CD14-positive monocyte (primary cell): ENCODE data around the gene C12orf56. TPM values are rescaled to one million over a fixed set of nuclear protein-coding genes. Genes with fewer than 3 reads are reported as not detected.

Experiments used
- DNase-seq, 3 donors: peaks; one replicate each; pipeline ENCODE4 v3.0.0-alpha.2; 2011 to 2022
- H2AFZ ChIP-seq: 2 replicates; pipeline ENCODE4 v1.6.0; 2012; ENCODE audit warnings: mild to moderate bottlenecking, low read depth, low read length, inconsistent platforms; ENCODE audit not compliant: insufficient read depth, poor library complexity, severe bottlenecking
- H3K27ac ChIP-seq, 2 donors: 1 replicate in 1 of 2; 2 replicates in 1 of 2; pipeline ENCODE4 v1.5.1; 2012 to 2013; ENCODE audit warnings: low read length in 2 of 2, control low read depth in 1 of 2, inconsistent platforms in 1 of 2, low read depth in 1 of 2, mild to moderate bottlenecking in 1 of 2
- H3K27me3 ChIP-seq, 2 donors: one replicate each; pipeline versions ENCODE4 v1.6.0 to v1.6.1; 2011 to 2013; ENCODE audit warnings: low read length in 2 of 2; ENCODE audit not compliant: control insufficient read depth in 2 of 2, insufficient read depth in 2 of 2
- H3K36me3 ChIP-seq, 2 donors: replicated peaks in 1 of 2; 1 replicate in 1 of 2; 2 replicates in 1 of 2; pipeline versions ENCODE4 v1.5.1 to v1.6.1; 2012 to 2013; ENCODE audit warnings: low read length in 2 of 2, control low read depth in 1 of 2, inconsistent platforms in 1 of 2, mild to moderate bottlenecking in 1 of 2; ENCODE audit not compliant: insufficient read depth in 2 of 2, control insufficient read depth in 1 of 2
- H3K4me1 ChIP-seq, 2 donors: 1 replicate in 1 of 2; 2 replicates in 1 of 2; pipeline versions ENCODE4 v1.5.1 to v1.6.1; 2012 to 2013; ENCODE audit warnings: low read length in 2 of 2, control low read depth in 1 of 2, inconsistent platforms in 1 of 2, mild to moderate bottlenecking in 1 of 2, moderate library complexity in 1 of 2; ENCODE audit not compliant: insufficient read depth in 2 of 2, control insufficient read depth in 1 of 2
- H3K4me2 ChIP-seq: replicated peaks from 2 replicates; pipeline ENCODE3; 2012; ENCODE audit warnings: low read length, moderate library complexity, mild to moderate bottlenecking; ENCODE audit not compliant: poor library complexity, severe bottlenecking; ENCODE audit errors: extremely low read depth
- H3K4me3 ChIP-seq, 3 experiments: fragments of 200-600 bp in 1 of 3; sonication (generic) in 1 of 3; replicated peaks in 1 of 3; 1 replicate in 2 of 3; 2 replicates in 1 of 3; pipeline ENCODE4 v1.5.1; 2011 to 2013; ENCODE audit warnings: low read length in 3 of 3, mild to moderate bottlenecking in 3 of 3, control low read depth in 2 of 3, low read depth in 2 of 3, inconsistent platforms in 1 of 3, moderate library complexity in 1 of 3
- H3K79me2 ChIP-seq: 2 replicates; pipeline ENCODE4 v1.6.0; 2012; ENCODE audit warnings: mild to moderate bottlenecking, control low read depth, inconsistent platforms, low read length, moderate library complexity; ENCODE audit not compliant: insufficient read depth
- H3K9ac ChIP-seq: 2 replicates; pipeline ENCODE4 v1.6.0; 2017; ENCODE audit warnings: low read length, mild to moderate bottlenecking; ENCODE audit not compliant: insufficient read depth, poor library complexity, severe bottlenecking
- H3K9me3 ChIP-seq, 2 donors: replicated peaks in 1 of 2; 1 replicate in 1 of 2; 2 replicates in 1 of 2; pipeline versions ENCODE4 v1.5.1 to v1.6.1; 2012 to 2013; ENCODE audit warnings: low read length in 2 of 2, control low read depth in 1 of 2; ENCODE audit not compliant: control insufficient read depth in 1 of 2, insufficient read depth in 1 of 2
- H4K20me1 ChIP-seq: 2 replicates; pipeline ENCODE4 v1.6.0; 2012; ENCODE audit warnings: mild to moderate bottlenecking, low read length, control low read depth, moderate library complexity; ENCODE audit not compliant: insufficient read depth
- H3K27ac Mint-ChIP-seq, 7 donors: one replicate each; pipeline ENCODE4 v1.8.0; 2020; ENCODE audit warnings: mild to moderate bottlenecking in 7 of 7, mixed read lengths in 7 of 7, moderate library complexity in 6 of 7, inconsistent platforms in 2 of 7
- H3K27me3 Mint-ChIP-seq, 3 donors: one replicate each; pipeline ENCODE4 v1.8.0; 2021 to 2022; ENCODE audit warnings: low read depth in 3 of 3, mild to moderate bottlenecking in 3 of 3, mixed read lengths in 3 of 3, moderate library complexity in 3 of 3, inconsistent platforms in 1 of 3
- H3K36me3 Mint-ChIP-seq, 2 donors: one replicate each; pipeline ENCODE4 v1.8.0; 2020; ENCODE audit warnings: mixed read lengths in 2 of 2, inconsistent platforms in 1 of 2, mild to moderate bottlenecking in 1 of 2
- H3K4me1 Mint-ChIP-seq: one replicate; pipeline ENCODE4 v1.8.0; 2020; ENCODE audit warnings: mild to moderate bottlenecking, mixed read lengths
- H3K4me3 Mint-ChIP-seq, 2 donors: one replicate each; pipeline ENCODE4 v1.8.0; 2020; ENCODE audit warnings: mild to moderate bottlenecking in 2 of 2, mixed read lengths in 2 of 2, moderate library complexity in 1 of 2
- H3K9me3 Mint-ChIP-seq, 7 donors: one replicate each; pipeline ENCODE4 v1.8.0; 2020 to 2022; ENCODE audit warnings: mixed read lengths in 7 of 7, mild to moderate bottlenecking in 6 of 7, moderate library complexity in 6 of 7, inconsistent platforms in 2 of 7
- WGBS: methylation state at CpG from one replicate; pipeline ENCODE4 v1.1.5; 2013; ENCODE audit warnings: missing lambda C conversion rate; ENCODE audit not compliant: insufficient coverage; 5-methylcytosine and 5-hydroxymethylcytosine counted together
- intact Hi-C, 2 donors: fragments of 100-400 bp; cut with micrococcal nuclease; formaldehyde crosslinking; loops; one replicate each; pipeline versions ENCODE4 v1.15.0 to v1.15.1; 2023
- polyA plus RNA-seq, 3 donors: library from polyadenylated mRNA; depleted of rRNA in 1 of 3; unstranded in 2 of 3; stranded (reverse) in 1 of 3; fragments of 300-500 nt in 2 of 3; fragments of >200 nt in 1 of 3; fragmentation: Illumina TruSeq in 2 of 3; gene quantifications; 1 replicate in 2 of 3; 2 replicates in 1 of 3; pipeline ENCODE4 v1.2.3, GENCODE V29; 2012 to 2021
- TF ChIP-seq, protein P1 (sequence below): fragments of 200-600 bp; IDR thresholded peaks from one replicate; pipeline ENCODE4 v1.8.0; 2022; ENCODE audit warnings: antibody characterized with exemption, mild to moderate bottlenecking

The C12orf56 gene
- polyA plus RNA-seq, 3 donors = not detected

DNA sequence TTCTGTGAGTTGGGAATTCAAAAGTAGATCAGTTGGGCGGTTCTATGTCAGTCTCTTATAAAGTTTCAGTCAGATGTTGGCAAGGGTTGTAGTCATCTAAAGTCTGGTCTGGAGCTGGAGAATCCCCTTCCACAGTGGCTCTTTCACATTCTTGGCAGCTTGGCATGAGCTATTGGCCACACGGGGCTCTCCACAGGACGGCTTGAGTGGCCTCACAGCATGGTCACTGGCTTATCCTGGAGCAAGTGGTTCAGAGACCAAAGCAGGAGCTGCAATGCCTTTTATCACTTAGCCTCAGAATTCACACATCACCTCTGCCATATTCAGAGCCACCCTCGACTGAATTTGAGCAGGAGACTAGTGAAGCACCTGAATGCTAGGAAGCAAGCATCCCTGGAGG, 161.3 kb downstream of the C12orf56 start:
- H3K36me3 ChIP-seq = no peaks in the 10 kb centered on the region
- WGBS = 100% methylated on average over 1 of the region's 4 CpGs
- Mint-ChIP-seq H3K9me3 (no peaks in the 10 kb centered on the region), H3K4me1 (peaks cover 5% of the 10 kb centered on the region), H3K4me3 (no peak overlapping the region), H3K36me3 (no peaks in the 10 kb centered on the region), H3K27ac (no peak overlapping the region), H3K27me3 (peaks cover 0 to 1% (median 1%) of the 10 kb centered on the region in 3 donors)
- TF ChIP-seq, protein P1, sequence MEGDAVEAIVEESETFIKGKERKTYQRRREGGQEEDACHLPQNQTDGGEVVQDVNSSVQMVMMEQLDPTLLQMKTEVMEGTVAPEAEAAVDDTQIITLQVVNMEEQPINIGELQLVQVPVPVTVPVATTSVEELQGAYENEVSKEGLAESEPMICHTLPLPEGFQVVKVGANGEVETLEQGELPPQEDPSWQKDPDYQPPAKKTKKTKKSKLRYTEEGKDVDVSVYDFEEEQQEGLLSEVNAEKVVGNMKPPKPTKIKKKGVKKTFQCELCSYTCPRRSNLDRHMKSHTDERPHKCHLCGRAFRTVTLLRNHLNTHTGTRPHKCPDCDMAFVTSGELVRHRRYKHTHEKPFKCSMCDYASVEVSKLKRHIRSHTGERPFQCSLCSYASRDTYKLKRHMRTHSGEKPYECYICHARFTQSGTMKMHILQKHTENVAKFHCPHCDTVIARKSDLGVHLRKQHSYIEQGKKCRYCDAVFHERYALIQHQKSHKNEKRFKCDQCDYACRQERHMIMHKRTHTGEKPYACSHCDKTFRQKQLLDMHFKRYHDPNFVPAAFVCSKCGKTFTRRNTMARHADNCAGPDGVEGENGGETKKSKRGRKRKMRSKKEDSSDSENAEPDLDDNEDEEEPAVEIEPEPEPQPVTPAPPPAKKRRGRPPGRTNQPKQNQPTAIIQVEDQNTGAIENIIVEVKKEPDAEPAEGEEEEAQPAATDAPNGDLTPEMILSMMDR = no peak
- no peaks in the 10 kb centered on the region for H3K9me3 ChIP-seq
- intact Hi-C loops = loop anchor here in 1 of 2 donors (10.0 kb wide), 1 partner anchor 176 kb away; the partner anchor contains the start of gene XPOT
- no peaks in the 10 kb centered on the region for H3K4me1 ChIP-seq
- H2AFZ ChIP-seq = no peak overlapping the region
- H4K20me1 ChIP-seq = no peaks in the 10 kb centered on the region
- H3K27ac ChIP-seq = no peak overlapping the region
- H3K79me2 ChIP-seq = no peaks in the 10 kb centered on the region
- DNase-seq = no peak
- H3K27me3 ChIP-seq = no peaks in the 10 kb centered on the region
- H3K4me3 ChIP-seq = no peak overlapping the region
- no peak overlapping the region for H3K4me2 ChIP-seq
- no peak overlapping the region for H3K9ac ChIP-seq

DNA sequence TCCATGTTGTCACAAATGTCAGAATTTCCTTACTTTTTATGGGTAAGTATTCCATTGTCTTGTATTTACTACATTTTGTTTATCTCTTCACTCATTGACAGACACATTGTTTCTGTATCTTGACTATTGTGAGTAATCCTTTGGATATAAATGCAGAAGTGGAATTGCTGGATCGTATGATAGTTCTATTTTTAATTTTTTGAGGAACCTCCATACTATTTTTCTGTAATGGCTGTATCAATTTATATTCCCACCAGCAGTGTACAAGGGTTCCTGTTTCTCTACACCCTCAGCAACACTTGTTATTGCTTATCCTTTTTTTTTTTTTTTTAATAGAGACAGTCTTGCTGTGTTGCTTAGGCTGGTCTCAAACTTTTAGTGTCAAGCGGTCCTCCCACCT, 164.9 kb downstream of the C12orf56 start:
- Histone ChIP-seq H3K27ac (no peak overlapping the region), H3K4me2 (no peak overlapping the region), H3K4me3 (no peak overlapping the region), H3K9ac (no peak overlapping the region), H3K4me1 (peaks cover 9 to 17% of the 10 kb centered on the region in 2 donors), H3K79me2 (peaks cover 6% of the 10 kb centered on the region), H3K9me3 (no peaks in the 10 kb centered on the region), H4K20me1 (no peaks in the 10 kb centered on the region), H3K27me3 (no peaks in the 10 kb centered on the region), H3K36me3 (no peaks in the 10 kb centered on the region), H2AFZ (no peak overlapping the region)
- no CpG with 5 or more reads among the region's 2 CpGs for WGBS
- peaks cover 1 to 6% (median 4%) of the 10 kb centered on the region in 3 donors for H3K27me3 Mint-ChIP-seq
- H3K4me1 Mint-ChIP-seq = peaks cover 18% of the 10 kb centered on the region
- H3K27ac Mint-ChIP-seq = no peak overlapping the region
- H3K36me3 Mint-ChIP-seq = no peaks in the 10 kb centered on the region
- no peaks in the 10 kb centered on the region for H3K9me3 Mint-ChIP-seq
- TF ChIP-seq, protein P1 = no peak
- H3K4me3 Mint-ChIP-seq = no peak overlapping the region
- peak in 2 of 3 donors; percentile 10 to 11 for DNase-seq
- intact Hi-C loops = loop anchor here in 1 of 2 donors (10.0 kb wide), 1 partner anchor 179 kb away; the partner anchor contains the start of gene XPOT
